Measurements from ENCODE around the gene KRTAP12-1. TPM values are rescaled to one million over a fixed set of nuclear protein-coding genes. Genes with fewer than 3 reads are reported as not detected.

The KRTAP12-1 gene
- polyA plus RNA-seq, 3 donors: not detected

DNA sequence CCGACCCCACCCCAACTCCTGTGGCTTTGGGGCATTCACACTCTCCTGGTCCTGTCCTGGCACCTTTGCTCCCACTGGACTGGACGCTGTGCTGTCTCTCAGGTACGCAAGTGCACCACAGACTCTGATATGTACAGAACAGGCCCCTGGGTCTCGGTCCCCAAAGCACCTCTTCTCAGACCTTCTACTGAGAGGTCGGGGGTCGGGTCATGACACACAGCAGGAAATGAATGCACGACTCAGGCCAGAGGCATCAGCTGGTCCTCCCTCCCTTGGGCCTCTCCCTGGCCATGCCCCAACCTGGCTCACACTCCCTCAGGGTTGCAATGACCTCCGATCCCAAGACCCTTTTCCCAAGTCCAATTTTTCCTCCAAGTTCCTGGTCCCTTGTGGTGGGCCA lies 13.2 kb upstream of the KRTAP12-1 start:
- H3K27me3 ChIP-seq (ENCODE audit: control insufficient read depth in 2 of 2, insufficient read depth in 2 of 2, low read length in 2 of 2): peaks cover 0 to 38% of the 10 kb centered on the region in 2 donors
- no peaks in the 10 kb centered on the region for H3K79me2 ChIP-seq (ENCODE audit: insufficient read depth, low read length)
- no peaks in the 10 kb centered on the region for H3K36me3 ChIP-seq (replicated peaks in 1 of 2; ENCODE audit: control insufficient read depth in 1 of 2, insufficient read depth in 2 of 2, low read length in 2 of 2)
- H3K9me3 ChIP-seq (replicated peaks in 1 of 2; ENCODE audit: control insufficient read depth in 1 of 2, insufficient read depth in 1 of 2, low read length in 2 of 2): peaks cover 0 to 15% of the 10 kb centered on the region in 2 donors
- no peak for TF ChIP-seq CTCF (IDR thresholded peaks at IDR 0.05)
- H3K9ac ChIP-seq (ENCODE audit: insufficient read depth, low read length, poor library complexity, severe bottlenecking): no peak overlapping the region
- no peaks in the 10 kb centered on the region for H4K20me1 ChIP-seq (ENCODE audit: insufficient read depth, low read length)
- no peak overlapping the region for H3K27ac ChIP-seq (ENCODE audit: low read depth in 1 of 2, low read length in 2 of 2)
- DNase-seq: no peak
- H3K4me3 Mint-ChIP-seq: no peak overlapping the region
- no peak overlapping the region for H2AFZ ChIP-seq (ENCODE audit: insufficient read depth, low read depth, low read length, poor library complexity, severe bottlenecking)
- 82% methylated on average over 6 of the region's 8 CpGs for WGBS (ENCODE audit: insufficient coverage)
- no peaks in the 10 kb centered on the region for H3K4me1 Mint-ChIP-seq
- no peak overlapping the region for H3K4me3 ChIP-seq (replicated peaks in 1 of 3; ENCODE audit: low read depth in 2 of 3, low read length in 3 of 3)
- H3K9me3 Mint-ChIP-seq: peaks cover 6 to 23% (median 16%) of the 10 kb centered on the region in 7 donors
- peaks cover 38 to 70% (median 51%) of the 10 kb centered on the region in 3 donors for H3K27me3 Mint-ChIP-seq (ENCODE audit: low read depth in 3 of 3)
- no peak overlapping the region for H3K4me2 ChIP-seq (replicated peaks; ENCODE audit: extremely low read depth, low read length, poor library complexity, severe bottlenecking)
- intact Hi-C loops (cut with micrococcal nuclease): no loop called here
- H3K27ac Mint-ChIP-seq: no peak overlapping the region
- no peaks in the 10 kb centered on the region for H3K36me3 Mint-ChIP-seq
- no peaks in the 10 kb centered on the region for H3K4me1 ChIP-seq (ENCODE audit: control insufficient read depth in 1 of 2, insufficient read depth in 2 of 2, low read length in 2 of 2)

GRCh38 chr21:44694776-44695175 lies 12.8 kb upstream of the KRTAP12-1 start:
- Histone ChIP-seq H3K4me1 (ENCODE audit: control insufficient read depth in 1 of 2, insufficient read depth in 2 of 2, low read length in 2 of 2) (no peaks in the 10 kb centered on the region), H3K9ac (ENCODE audit: insufficient read depth, low read length, poor library complexity, severe bottlenecking) (no peak overlapping the region), H3K4me2 (replicated peaks; ENCODE audit: extremely low read depth, low read length, poor library complexity, severe bottlenecking) (no peak overlapping the region), H3K79me2 (ENCODE audit: insufficient read depth, low read length) (no peaks in the 10 kb centered on the region), H3K27ac (ENCODE audit: low read depth in 1 of 2, low read length in 2 of 2) (no peak overlapping the region), H4K20me1 (ENCODE audit: insufficient read depth, low read length) (no peaks in the 10 kb centered on the region), H3K9me3 (replicated peaks in 1 of 2; ENCODE audit: control insufficient read depth in 1 of 2, insufficient read depth in 1 of 2, low read length in 2 of 2) (peaks cover 0 to 15% of the 10 kb centered on the region in 2 donors), H3K4me3 (replicated peaks in 1 of 3; ENCODE audit: low read depth in 2 of 3, low read length in 3 of 3) (no peak overlapping the region), H3K27me3 (ENCODE audit: control insufficient read depth in 2 of 2, insufficient read depth in 2 of 2, low read length in 2 of 2) (peaks cover 0 to 34% of the 10 kb centered on the region in 2 donors), H2AFZ (ENCODE audit: insufficient read depth, low read depth, low read length, poor library complexity, severe bottlenecking) (no peak overlapping the region), H3K36me3 (replicated peaks in 1 of 2; ENCODE audit: control insufficient read depth in 1 of 2, insufficient read depth in 2 of 2, low read length in 2 of 2) (no peaks in the 10 kb centered on the region)
- peaks cover 6 to 23% (median 16%) of the 10 kb centered on the region in 7 donors for H3K9me3 Mint-ChIP-seq
- H3K27me3 Mint-ChIP-seq (ENCODE audit: low read depth in 3 of 3): peaks cover 39 to 69% (median 49%) of the 10 kb centered on the region in 3 donors
- no peak for DNase-seq
- no peaks in the 10 kb centered on the region for H3K4me1 Mint-ChIP-seq
- TF ChIP-seq CTCF (IDR thresholded peaks at IDR 0.05): no peak
- H3K4me3 Mint-ChIP-seq: no peak overlapping the region
- WGBS (ENCODE audit: insufficient coverage): 68% methylated on average over 11 of the region's 11 CpGs
- no peak overlapping the region for H3K27ac Mint-ChIP-seq
- H3K36me3 Mint-ChIP-seq: no peaks in the 10 kb centered on the region
- intact Hi-C loops (cut with micrococcal nuclease): no loop called here

Data from CD14-positive monocyte (primary cell).